T47D (cell line): ENCODE measurements around the gene FAM168A.

ENCODE experiments used
- DNase-seq, 2 experiments: peaks; one replicate each; pipeline versions ENCODE4 v3.0.0 to v3.0.0-alpha.2; 2011 to 2012; ENCODE audit warnings: low read depth in 1 of 2, low spot score in 1 of 2
- JUND ChIP-seq: IDR thresholded peaks from 2 replicates; pipeline ENCODE4 v1.6.1; 2012; ENCODE audit warnings: low read depth
- in situ Hi-C: cut with HindIII; loops from 2 replicates; pipeline ENCODE4 v1.10.0; 2016; ENCODE audit warnings: low sequenced_read_pairs, low pct_unique_long_range_greater_than_20kb

FAM168A gene

DNA sequence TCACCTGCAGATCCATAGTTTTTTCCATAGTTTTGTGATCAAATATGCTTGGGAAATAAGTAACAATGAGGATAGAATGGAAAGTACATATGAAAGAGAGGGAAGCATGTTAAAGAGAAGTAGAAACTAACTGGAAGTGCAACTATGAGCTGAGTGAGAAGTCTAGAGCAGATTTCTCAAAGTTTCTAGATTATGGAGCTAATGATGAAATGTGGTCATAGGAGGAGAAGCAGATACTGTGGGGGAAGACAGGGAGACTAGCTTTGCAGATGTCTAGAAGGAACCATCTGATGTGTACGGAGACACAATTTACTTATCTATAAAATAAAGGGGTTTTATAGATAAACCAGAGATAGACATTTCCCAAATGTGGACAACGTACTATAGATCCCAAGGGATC, 184.7 kb downstream of the FAM168A start:
- no peak for TF ChIP-seq JUND
- no peak for DNase-seq
- in situ Hi-C loops, result no loop called here

- no peak for TF ChIP-seq JUND
- DNase-seq, result no peak
- in situ Hi-C loops, result no loop called here
Measured at GRCh38 chr11:73412308-73412707, 185.6 kb downstream of the FAM168A start.

- no peak for DNase-seq
- TF ChIP-seq JUND, result no peak
- in situ Hi-C loops, result no loop called here
Measured at GRCh38 chr11:73411031-73411430, 186.9 kb downstream of the FAM168A start.

GRCh38 chr11:73410627-73411026, 187.3 kb downstream of the FAM168A start:
- no peak for DNase-seq
- in situ Hi-C loops, result no loop called here
- no peak for TF ChIP-seq JUND

DNA sequence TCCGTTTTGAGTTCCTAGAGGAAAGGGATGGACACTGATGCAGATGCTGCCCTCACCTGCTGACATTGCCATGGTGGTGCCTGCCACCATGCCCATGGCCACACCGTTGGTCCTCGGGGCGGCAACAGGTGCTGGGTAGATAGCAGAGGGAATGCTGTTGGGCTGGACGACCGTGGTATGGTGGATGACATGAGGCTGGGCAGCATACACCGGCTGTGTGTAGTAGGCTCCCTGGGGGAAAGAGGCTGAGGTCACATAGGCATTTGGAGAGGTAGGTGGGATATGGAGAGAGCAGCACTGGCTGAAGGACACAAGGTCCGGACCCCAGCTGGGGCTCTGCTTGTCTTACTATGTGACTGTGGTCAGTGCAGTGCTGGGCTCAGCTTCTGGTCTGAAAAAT, 188.5 kb downstream of the FAM168A start:
- DNase-seq, result no peak
- in situ Hi-C loops, result no loop called here
- TF ChIP-seq JUND, result no peak

DNA sequence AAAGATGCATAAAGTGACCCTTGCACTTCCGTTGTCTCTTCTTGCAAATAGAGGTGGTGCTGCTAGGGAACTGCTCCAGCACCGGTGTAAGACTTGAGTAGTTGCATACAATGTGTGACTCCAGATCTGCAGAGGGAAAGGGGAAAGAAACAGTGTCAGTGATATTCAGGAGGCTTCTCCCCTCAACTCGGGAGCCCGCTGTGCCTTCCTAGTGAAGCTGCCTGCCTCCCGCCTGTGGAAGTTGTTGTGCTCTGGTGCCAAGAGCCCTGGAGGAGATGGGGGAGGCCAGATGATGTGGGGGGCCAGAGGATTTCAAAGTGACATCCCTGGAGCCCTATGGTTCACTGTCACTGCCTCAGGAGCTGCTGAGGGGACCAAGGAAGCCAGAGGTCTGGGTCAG, 191.3 kb downstream of the FAM168A start:
- in situ Hi-C loops, result no loop called here
- TF ChIP-seq JUND, result no peak
- DNase-seq, result no peak

GRCh38 chr11:73406131-73406530, 191.8 kb downstream of the FAM168A start:
- in situ Hi-C loops, result no loop called here
- no peak for DNase-seq
- no peak for TF ChIP-seq JUND

- TF ChIP-seq JUND, result no peak
- in situ Hi-C loops, result no loop called here
- DNase-seq, result no peak
Measured at GRCh38 chr11:73405146-73405510, 192.8 kb downstream of the FAM168A start.

DNA sequence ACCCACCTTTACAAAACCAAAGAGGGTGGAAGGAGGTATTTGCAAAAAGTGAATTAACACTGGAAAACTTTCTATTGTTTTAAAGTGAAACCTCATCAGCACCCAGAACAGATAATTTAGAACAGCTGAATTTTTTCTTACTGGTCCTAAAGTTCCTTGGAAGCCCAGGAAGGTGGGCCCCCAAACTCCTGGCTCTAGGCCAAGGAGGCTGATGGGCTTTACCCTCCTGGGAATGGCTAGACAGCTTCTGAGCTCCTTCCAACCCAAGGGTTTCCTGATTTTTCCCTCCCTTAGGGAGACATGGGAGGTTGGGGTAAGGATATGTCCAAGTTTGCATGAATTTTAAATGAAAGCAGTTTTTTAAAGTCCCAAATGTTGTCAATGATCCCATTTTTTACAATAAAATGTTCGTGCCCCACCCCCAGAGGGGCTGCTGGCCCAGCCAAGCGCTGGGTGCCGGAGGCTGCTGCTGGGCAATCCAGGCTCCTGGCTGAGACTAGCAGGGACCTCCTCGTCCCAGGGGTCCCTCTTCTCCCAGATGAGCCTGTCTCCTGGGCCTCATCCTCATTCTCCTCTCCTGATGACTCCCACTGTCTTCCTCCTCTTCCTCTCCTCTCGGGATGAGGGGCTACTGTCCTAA, 193.3 kb downstream of the FAM168A start:
- no peak for TF ChIP-seq JUND
- in situ Hi-C loops, result no loop called here
- no peak for DNase-seq

GRCh38 chr11:73404048-73404447, 193.9 kb downstream of the FAM168A start:
- peak; percentile 79 to 82 for DNase-seq
- in situ Hi-C loops, result no loop called here
- TF ChIP-seq JUND, result no peak

- in situ Hi-C loops, result no loop called here
- no peak for TF ChIP-seq JUND
- no peak for DNase-seq
Measured at GRCh38 chr11:73403541-73403940, 194.4 kb downstream of the FAM168A start.

DNA sequence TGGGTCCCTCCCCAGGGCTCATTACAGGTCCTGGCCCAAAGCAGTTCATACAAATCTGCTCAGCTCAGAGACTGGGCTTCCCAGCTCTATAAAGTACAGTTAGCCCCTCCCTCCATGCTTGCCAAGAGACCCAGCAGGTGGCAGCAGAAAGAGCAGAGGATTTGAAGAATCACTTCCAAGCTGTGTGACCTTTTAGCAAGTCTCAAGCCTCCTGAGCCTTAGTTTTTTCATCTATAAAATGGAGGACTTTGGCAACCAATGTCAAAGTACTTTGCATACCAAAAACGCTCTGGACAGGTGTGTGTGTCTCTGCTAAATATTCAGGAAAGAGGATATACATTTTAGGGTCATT, 195.1 kb downstream of the FAM168A start:
- in situ Hi-C loops, result no loop called here
- peak in 1 of 2 experiments; percentile 53 for DNase-seq
- no peak for TF ChIP-seq JUND

- DNase-seq, result no peak
- no peak for TF ChIP-seq JUND
- in situ Hi-C loops, result no loop called here
Measured at GRCh38 chr11:73401924-73402833, 195.7 kb downstream of the FAM168A start.
